Lower leg skin (tissue), 4 donors: Measurements from ENCODE around the gene DTD1. TPM values are rescaled to one million over a fixed set of nuclear protein-coding genes. Genes with fewer than 3 reads are reported as not detected.
"Not testable (repeated sequence)": the region's sequence is repeated elsewhere in the genome, so short reads cannot be mapped to it uniquely, and the experiment has no call there.

Experiments
- DNase-seq, 2 donors: peaks; one replicate each; pipeline ENCODE4 v3.0.0-alpha.2; 2019; ENCODE audit warnings: low spot score in 2 of 2
- H3K4me3 ChIP-seq: fragments of 200-600 bp; sonication (generic); 2 replicates; pipeline ENCODE4 v1.5.1; 2017; ENCODE audit warnings: mild to moderate bottlenecking, low read depth; ENCODE audit not compliant: poor library complexity, severe bottlenecking
- POLR2A ChIP-seq, 2 donors: fragments of 450-650 bp; IDR thresholded peaks; one replicate each; pipeline ENCODE4 v1.6.1; 2016 to 2017; ENCODE audit warnings: antibody characterized with exemption in 2 of 2, mild to moderate bottlenecking in 1 of 2, moderate library complexity in 1 of 2
- WGBS, 2 donors: methylation state at CpG; one replicate each; pipeline ENCODE4 v1.1.5; 2018; 5-methylcytosine and 5-hydroxymethylcytosine counted together
- intact Hi-C: fragments of 100-400 bp; cut with DNase I; formaldehyde crosslinking; loops from one replicate; pipeline ENCODE4 v1.15.0; 2023; ENCODE audit warnings: low total_unique reads
- total RNA-seq, 4 donors: library from RNA; depleted of rRNA; stranded (reverse); fragments of >200 nt; gene quantifications; one replicate each; pipeline ENCODE4 v1.1.0, GENCODE V29; 2016
- TF ChIP-seq, protein P1 (sequence below), 3 donors: fragments of 450-650 bp; IDR thresholded peaks; one replicate each; pipeline ENCODE4 v1.5.1; 2016; ENCODE audit warnings: antibody characterized with exemption in 3 of 3, mild to moderate bottlenecking in 3 of 3, moderate library complexity in 2 of 3

DTD1 gene
- total RNA-seq, 4 donors from 2014 or later: 21.7 to 41.8 (median 39.8) TPM

DNA sequence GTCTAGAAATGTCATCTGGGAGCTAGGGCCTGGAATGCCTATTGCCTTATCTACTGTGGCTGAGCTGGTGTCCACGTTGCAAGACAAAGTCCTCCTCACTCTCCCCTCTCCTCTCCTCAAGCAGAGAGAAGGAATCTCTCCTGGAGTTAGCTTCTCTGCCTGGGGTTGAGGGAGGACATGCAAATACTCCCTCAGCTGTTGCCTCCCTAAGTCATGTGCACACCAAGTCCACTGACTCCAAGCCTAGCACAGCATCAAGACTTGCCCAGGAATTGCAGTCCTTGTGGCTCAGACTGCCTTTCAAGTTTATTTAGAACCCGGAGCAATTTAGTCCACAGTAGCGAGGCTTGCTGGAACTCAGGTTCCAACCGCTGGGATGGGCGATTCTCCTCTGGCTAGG, 187.8 kb downstream of the DTD1 start:
- no peak for DNase-seq
- intact Hi-C loops: no loop called here
- WGBS, 2 donors: 92 to 94% methylated on average over 5 of the region's 5 CpGs
- H3K4me3 ChIP-seq: no peak overlapping the region
- TF ChIP-seq, protein P1, sequence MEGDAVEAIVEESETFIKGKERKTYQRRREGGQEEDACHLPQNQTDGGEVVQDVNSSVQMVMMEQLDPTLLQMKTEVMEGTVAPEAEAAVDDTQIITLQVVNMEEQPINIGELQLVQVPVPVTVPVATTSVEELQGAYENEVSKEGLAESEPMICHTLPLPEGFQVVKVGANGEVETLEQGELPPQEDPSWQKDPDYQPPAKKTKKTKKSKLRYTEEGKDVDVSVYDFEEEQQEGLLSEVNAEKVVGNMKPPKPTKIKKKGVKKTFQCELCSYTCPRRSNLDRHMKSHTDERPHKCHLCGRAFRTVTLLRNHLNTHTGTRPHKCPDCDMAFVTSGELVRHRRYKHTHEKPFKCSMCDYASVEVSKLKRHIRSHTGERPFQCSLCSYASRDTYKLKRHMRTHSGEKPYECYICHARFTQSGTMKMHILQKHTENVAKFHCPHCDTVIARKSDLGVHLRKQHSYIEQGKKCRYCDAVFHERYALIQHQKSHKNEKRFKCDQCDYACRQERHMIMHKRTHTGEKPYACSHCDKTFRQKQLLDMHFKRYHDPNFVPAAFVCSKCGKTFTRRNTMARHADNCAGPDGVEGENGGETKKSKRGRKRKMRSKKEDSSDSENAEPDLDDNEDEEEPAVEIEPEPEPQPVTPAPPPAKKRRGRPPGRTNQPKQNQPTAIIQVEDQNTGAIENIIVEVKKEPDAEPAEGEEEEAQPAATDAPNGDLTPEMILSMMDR (IDR thresholded peaks at IDR 0.05): no peak

DNA sequence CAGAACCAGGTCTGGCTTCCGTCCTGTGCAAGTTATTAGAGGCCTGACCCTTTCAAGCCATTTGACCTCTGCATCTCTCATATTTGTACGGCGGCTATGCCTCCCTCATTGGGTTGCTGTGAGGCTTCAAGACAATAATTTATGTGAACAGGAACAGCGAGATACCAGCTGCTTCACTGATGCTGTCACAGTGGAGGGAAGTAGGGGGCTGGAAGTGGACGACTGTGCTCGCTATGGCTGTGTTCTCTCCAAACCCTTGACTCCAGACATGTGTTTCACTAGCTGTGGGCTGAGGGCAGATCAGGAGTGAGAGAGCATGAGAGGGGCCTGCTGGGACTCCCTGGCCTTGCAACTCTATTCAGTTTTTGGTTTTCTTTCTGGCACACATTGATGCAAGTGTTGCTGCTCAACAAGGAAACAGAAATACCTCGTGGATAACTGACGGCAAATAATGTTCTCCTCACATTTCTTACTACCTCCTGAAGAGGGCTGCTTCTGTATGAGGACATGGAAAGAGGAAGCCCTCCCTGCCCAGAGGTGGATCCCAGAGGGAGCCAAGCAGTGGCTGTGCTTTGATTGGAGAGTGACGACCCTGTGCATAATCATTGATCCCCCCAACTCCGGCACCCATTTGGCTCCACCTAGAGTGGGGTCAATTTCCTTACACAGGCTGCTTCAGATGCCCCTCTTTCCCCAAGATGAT, 191.0 kb downstream of the DTD1 start:
- TF ChIP-seq POLR2A (IDR thresholded peaks at IDR 0.05): no peak
- TF ChIP-seq, protein P1 (IDR thresholded peaks at IDR 0.05): no peak
- no peak overlapping the region for H3K4me3 ChIP-seq
- 68 to 75% methylated on average over 10 of the region's 10 CpGs for WGBS, 2 donors
- intact Hi-C loops: no loop called here
- DNase-seq: no peak

DNA sequence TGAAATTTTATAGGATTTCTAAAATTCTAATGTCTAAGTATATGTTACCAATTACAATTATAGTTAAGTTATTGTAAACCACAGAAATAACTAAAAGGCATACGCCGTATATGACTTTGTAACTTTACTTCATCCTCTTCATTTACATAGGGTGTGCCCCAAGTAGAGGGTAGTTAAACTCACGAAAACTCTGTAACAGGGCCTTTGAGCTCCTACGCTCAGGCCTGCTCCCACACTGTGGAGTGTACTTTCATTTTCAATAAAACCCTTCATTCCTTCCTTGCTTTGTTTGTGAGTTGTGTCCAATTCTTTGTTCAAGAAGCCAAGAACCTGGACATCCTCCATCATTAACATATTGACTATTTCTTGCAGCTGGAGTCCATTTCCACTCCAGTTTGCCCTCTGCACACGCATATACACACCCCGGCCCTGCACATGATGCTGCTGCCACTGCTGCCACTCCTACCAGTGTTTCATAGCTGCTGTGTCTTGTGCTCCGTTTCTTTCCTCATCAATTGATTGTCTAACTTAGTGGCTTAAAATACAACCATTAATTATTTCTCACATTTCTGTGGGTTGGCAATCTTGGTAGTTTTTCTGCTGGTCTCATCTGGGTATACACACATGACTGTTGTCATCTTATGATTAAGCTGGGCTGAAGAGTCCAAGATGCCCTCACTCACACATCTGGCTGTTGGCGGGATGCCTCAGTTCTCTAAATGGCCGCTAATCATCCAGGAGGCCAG, 192.7 kb downstream of the DTD1 start:
- H3K4me3 ChIP-seq: no peak overlapping the region
- intact Hi-C loops: no loop called here
- TF ChIP-seq, protein P1 (IDR thresholded peaks at IDR 0.05): no peak
- no peak for TF ChIP-seq POLR2A (IDR thresholded peaks at IDR 0.05)
- DNase-seq: no peak
- 82 to 84% methylated on average over 9 of the region's 9 CpGs for WGBS, 2 donors

DNA sequence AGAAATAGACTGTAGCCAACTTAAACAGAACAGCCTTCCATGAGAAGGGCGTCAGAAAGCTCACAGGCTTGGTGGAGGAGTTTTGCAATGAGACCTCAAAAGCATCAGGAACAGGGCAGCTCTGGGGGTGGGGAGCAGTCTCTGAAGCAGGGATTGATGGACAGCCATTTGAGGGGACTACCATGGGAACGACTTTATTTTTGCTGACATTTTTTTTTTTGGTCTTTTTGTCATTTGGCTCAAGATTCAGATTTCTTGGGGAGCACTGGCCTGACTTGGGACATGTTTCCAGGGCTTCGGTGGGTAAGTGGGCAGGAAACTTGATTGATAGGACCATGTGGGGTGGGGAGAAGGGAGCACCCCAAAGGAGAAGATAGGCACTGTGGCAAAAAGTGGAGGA, 193.7 kb downstream of the DTD1 start:
- DNase-seq: no peak
- 92 to 95% methylated on average over 3 of the region's 3 CpGs for WGBS, 2 donors
- H3K4me3 ChIP-seq: no peak overlapping the region
- intact Hi-C loops: no loop called here
- no peak for TF ChIP-seq POLR2A (IDR thresholded peaks at IDR 0.05)
- TF ChIP-seq, protein P1 (IDR thresholded peaks at IDR 0.05): no peak

DNA sequence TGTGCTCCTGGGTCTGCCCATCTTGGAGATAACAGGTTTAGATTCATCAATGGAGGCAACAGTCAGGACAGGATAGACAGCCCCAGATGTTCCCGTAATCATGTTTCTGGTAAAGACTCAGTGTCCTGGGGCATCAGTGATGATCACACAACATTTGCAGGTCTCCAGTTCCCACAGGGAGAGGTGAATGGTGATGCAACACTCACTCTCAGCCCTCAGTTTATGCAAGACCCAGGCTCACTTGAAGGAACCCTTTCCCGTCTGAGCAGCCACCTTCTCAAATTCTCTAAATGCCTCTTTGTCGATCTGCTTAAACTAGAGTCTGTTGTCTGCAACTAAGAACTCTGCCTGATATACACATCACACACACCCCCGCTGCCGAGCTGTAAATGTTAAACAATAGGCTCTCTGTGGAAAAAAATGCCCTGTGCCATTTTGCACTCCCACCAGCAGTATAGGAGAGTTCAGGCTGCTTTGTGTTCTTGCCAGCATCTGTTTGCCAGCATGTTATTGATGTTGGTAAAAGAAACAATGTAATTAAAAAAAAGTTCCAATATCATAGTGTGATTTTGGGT, 195.6 kb downstream of the DTD1 start:
- no peak for DNase-seq

DNA sequence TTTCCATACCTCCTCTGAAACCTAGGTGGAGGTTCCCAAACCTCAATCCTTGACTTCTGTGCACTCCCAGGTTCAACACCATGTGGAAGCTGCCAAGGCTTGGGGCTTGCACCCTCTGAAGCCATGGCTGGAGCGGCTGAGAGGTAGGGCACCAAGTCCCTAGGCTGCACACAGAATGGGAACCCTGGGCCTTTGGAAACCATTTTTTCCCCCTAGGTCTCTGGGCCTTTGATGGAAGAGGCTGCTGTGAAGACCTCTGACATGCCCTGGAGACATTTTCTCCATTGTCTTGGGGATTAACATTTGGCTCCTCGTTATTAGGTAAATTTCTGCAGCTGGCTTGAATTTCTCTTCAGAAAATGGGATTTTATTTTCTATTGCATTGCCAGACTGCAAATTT, 199.2 kb downstream of the DTD1 start:
- H3K4me3 ChIP-seq, intact Hi-C loops, DNase-seq: not testable (repeated sequence)
- 72 to 87% methylated on average over 2 of the region's 2 CpGs for WGBS, 2 donors

More for the DNA sequence above, 195.6 kb downstream of the DTD1 start:
- H3K4me3 ChIP-seq: no peak overlapping the region
- 77 to 81% methylated on average over 5 of the region's 5 CpGs for WGBS, 2 donors
- no peak for TF ChIP-seq POLR2A (IDR thresholded peaks at IDR 0.05)
- TF ChIP-seq, protein P1 (IDR thresholded peaks at IDR 0.05): no peak
- intact Hi-C loops: no loop called here
